Measurements from ENCODE around the gene HS6ST3.

DNA sequence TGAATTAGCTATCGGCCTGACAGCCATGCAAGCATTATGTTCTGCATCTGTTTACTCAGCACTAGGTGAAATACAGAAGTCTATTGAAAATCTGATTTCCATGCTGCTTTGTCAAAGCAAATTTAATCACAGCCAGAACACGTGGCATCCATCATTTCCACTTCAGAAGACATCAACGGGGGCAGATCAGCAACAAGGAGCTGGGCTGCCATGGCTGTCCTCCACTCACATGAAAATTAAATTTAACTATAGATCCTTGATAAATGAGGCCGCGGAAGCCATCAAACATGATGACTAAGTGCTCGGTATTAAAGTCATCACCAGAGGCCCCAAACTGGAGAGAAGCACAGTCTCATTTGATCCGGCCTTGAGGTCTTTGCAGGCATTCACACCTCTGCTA lies 443.5 kb downstream of the HS6ST3 start:
- TF ChIP-seq, protein P1, sequence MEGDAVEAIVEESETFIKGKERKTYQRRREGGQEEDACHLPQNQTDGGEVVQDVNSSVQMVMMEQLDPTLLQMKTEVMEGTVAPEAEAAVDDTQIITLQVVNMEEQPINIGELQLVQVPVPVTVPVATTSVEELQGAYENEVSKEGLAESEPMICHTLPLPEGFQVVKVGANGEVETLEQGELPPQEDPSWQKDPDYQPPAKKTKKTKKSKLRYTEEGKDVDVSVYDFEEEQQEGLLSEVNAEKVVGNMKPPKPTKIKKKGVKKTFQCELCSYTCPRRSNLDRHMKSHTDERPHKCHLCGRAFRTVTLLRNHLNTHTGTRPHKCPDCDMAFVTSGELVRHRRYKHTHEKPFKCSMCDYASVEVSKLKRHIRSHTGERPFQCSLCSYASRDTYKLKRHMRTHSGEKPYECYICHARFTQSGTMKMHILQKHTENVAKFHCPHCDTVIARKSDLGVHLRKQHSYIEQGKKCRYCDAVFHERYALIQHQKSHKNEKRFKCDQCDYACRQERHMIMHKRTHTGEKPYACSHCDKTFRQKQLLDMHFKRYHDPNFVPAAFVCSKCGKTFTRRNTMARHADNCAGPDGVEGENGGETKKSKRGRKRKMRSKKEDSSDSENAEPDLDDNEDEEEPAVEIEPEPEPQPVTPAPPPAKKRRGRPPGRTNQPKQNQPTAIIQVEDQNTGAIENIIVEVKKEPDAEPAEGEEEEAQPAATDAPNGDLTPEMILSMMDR (conservative IDR thresholded peaks at IDR 0.05 in 1 of 2, IDR thresholded peaks at IDR 0.05 in 1 of 2; ENCODE audit: extremely low read depth in 1 of 2, insufficient read depth in 1 of 2, low read depth in 1 of 2, low read length in 2 of 2): no peak
- TF ChIP-seq EZH2 (IDR thresholded peaks at IDR 0.05; ENCODE audit: borderline replicate concordance, low read length): no peak
